ENCODE results near the gene CYP19A1. TPM values are rescaled to one million over a fixed set of nuclear protein-coding genes. Genes with fewer than 3 reads are reported as not detected.

Gene CYP19A1
- 6.3 and 34.5 TPM in 2 replicates for total RNA-seq

DNA sequence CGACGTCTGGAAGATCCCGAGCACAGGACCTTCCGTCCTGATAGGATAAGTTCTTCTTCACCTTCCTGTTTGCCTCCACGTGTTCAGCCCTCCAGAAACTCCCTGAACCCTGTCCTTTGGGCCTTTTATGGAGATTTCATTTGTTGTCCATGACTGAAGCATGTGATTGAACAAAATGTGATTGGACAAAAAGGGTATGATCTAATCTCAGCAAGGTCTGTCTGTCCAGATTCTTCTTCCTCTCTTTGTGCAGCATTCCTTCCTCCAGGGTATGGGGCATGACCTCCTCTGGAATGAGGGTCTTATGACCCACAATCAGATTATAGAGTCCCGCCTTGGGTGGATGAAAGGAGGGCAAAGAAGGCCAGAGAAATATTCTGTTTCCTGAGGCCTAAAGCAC is at the start of gene CYP19A1:
Gene CYP19A1 (minus strand): TSS at position 101 of the 400 bp plus-strand sequence. CDS start 95,684 bp downstream, outside the sequence.

GRCh38 chr15:51341366-51342226 is 3.2 kb upstream of the CYP19A1 start, which contains the start of gene GLDN:
GLDN (plus strand) TSS chr15:51341655; CDS start chr15:51341685, 30 bp downstream.

Small RNA genes within 50 kb of the gene (small RNA-seq; reads per million reads assigned to genes)
- gene AC020891.4 (not detected), gene MIR4713 (not detected), gene MIR7973-1 (not detected)

Other genes starting within 250 kb of the CYP19A1 start
- 21.5 and 52.9 TPM in 2 replicates for gene TNFAIP8L3, start 243.7 kb downstream of the CYP19A1 start, total RNA-seq
- gene GLDN, start 3.1 kb upstream of the CYP19A1 start, total RNA-seq: 0.37 and 0.59 TPM in 2 replicates